ENCODE results near the gene MED25. TPM values are rescaled to one million over a fixed set of nuclear protein-coding genes. Genes with fewer than 3 reads are reported as not detected.
A peak's percentile ranks its signal among the peaks of the same experiment; 100 is the strongest.

The MED25 gene
- total and polyA plus RNA-seq, 5 donors = 37.8 to 50.4 (median 41.5) TPM

GRCh38 chr19:49875177-49875576, 57.1 kb downstream of the MED25 start:
- Histone ChIP-seq H3K4me1 (ENCODE audit: control insufficient read depth, insufficient read depth, low read length) (peaks cover 6% of the 10 kb centered on the region), H3K4me3 (ENCODE audit: low read length) (no peak overlapping the region), H3K9me3 (ENCODE audit: control insufficient read depth, low read length) (no peaks in the 10 kb centered on the region), H3K27ac (ENCODE audit: low read length) (no peak overlapping the region), H3K27me3 (ENCODE audit: control insufficient read depth, insufficient read depth) (no peaks in the 10 kb centered on the region)
- ATAC-seq (no peak), DNase-seq (peak in 1 of 3 donors; percentile 32)
- intact Hi-C loops (cut with DNase I) = no loop called here
- 83% methylated on average over 4 of the region's 4 CpGs for WGBS

GRCh38 chr19:49875857-49876421, 57.9 kb downstream of the MED25 start:
- Histone ChIP-seq H3K27ac (ENCODE audit: low read length) (peak overlapping the region; percentile 92), H3K4me3 (ENCODE audit: low read length) (peak overlapping the region; percentile 76), H3K4me1 (ENCODE audit: control insufficient read depth, insufficient read depth, low read length) (peaks cover 6% of the 10 kb centered on the region), H3K9me3 (ENCODE audit: control insufficient read depth, low read length) (no peaks in the 10 kb centered on the region), H3K27me3 (ENCODE audit: control insufficient read depth, insufficient read depth) (no peaks in the 10 kb centered on the region)
- intact Hi-C loops (cut with DNase I) = no loop called here
- ATAC-seq (peak; percentile 9 to 26), DNase-seq (peak; percentile 72 to 90 (median 89))
- 1% methylated on average over 28 of the region's 28 CpGs for WGBS

- WGBS = under 1% methylated on average over 46 of the region's 46 CpGs
- intact Hi-C loops (cut with DNase I) = no loop called here
- H3K4me1 ChIP-seq (ENCODE audit: control insufficient read depth, insufficient read depth, low read length) = peaks cover 6% of the 10 kb centered on the region
Measured at GRCh38 chr19:49876422-49877019, 58.4 kb downstream of the MED25 start.

GRCh38 chr19:49877020-49877878, 59.2 kb downstream of the MED25 start, which contains the start of the genes AKT1S1 and TBC1D17:
Gene AKT1S1 (minus strand): TSS chr19:49877355. CDS start chr19:49873295, 4,060 bp downstream.
Gene TBC1D17 (plus strand): TSS chr19:49877702. CDS start chr19:49877724, 22 bp downstream.
- DNase-seq = peak; percentile 99
- Histone ChIP-seq H3K9me3 (ENCODE audit: control insufficient read depth, low read length) (no peaks in the 10 kb centered on the region), H3K27me3 (ENCODE audit: control insufficient read depth, insufficient read depth) (no peaks in the 10 kb centered on the region), H3K4me3 (ENCODE audit: low read length) (peak within 1 kb of the TSS; percentile 76), H3K4me1 (ENCODE audit: control insufficient read depth, insufficient read depth, low read length) (peaks cover 6% of the 10 kb centered on the region), H3K27ac (ENCODE audit: low read length) (peak within 1 kb of the TSS; percentile 99)
- intact Hi-C loops (cut with DNase I) = no loop called here
- under 1% methylated on average over 61 of the region's 61 CpGs for WGBS
- peak; percentile 83 to 89 for ATAC-seq

More at GRCh38 chr19:49876422-49877019, 58.4 kb downstream of the MED25 start:
- Histone ChIP-seq H3K9me3 (ENCODE audit: control insufficient read depth, low read length) (no peaks in the 10 kb centered on the region), H3K4me3 (ENCODE audit: low read length) (peak overlapping the region; percentile 76), H3K27ac (ENCODE audit: low read length) (peak overlapping the region; percentile 99), H3K27me3 (ENCODE audit: control insufficient read depth, insufficient read depth) (no peaks in the 10 kb centered on the region)
- DNase-seq = peak; percentile 98 to 99 (median 99)
- peak; percentile 81 to 85 for ATAC-seq

GRCh38 chr19:49877879-49878743, 60.0 kb downstream of the MED25 start:
- intact Hi-C loops (cut with DNase I) = no loop called here
- peak overlapping the region; percentile 61 for H3K4me3 ChIP-seq (ENCODE audit: low read length)
- ATAC-seq = peak; percentile 84
- peak; percentile 99 to 100 (median 99) for DNase-seq
- peaks cover 6% of the 10 kb centered on the region for H3K4me1 ChIP-seq (ENCODE audit: control insufficient read depth, insufficient read depth, low read length)
- H3K27ac ChIP-seq (ENCODE audit: low read length) = peak overlapping the region; percentile 98
- 9% methylated on average over 41 of the region's 41 CpGs for WGBS
- no peaks in the 10 kb centered on the region for H3K9me3 ChIP-seq (ENCODE audit: control insufficient read depth, low read length)
- H3K27me3 ChIP-seq (ENCODE audit: control insufficient read depth, insufficient read depth) = no peaks in the 10 kb centered on the region

GRCh38 chr19:49878744-49879070, 60.6 kb downstream of the MED25 start:
- ATAC-seq (no peak), DNase-seq (peak; percentile 12 to 56 (median 40))
- Histone ChIP-seq H3K27ac (ENCODE audit: low read length) (no peak overlapping the region), H3K9me3 (ENCODE audit: control insufficient read depth, low read length) (no peaks in the 10 kb centered on the region), H3K4me1 (ENCODE audit: control insufficient read depth, insufficient read depth, low read length) (peaks cover 6% of the 10 kb centered on the region), H3K27me3 (ENCODE audit: control insufficient read depth, insufficient read depth) (no peaks in the 10 kb centered on the region), H3K4me3 (ENCODE audit: low read length) (no peak overlapping the region)
- intact Hi-C loops (cut with DNase I) = no loop called here
- 85% methylated on average over 9 of the region's 9 CpGs for WGBS

GRCh38 chr19:49879243-49879963, 61.3 kb downstream of the MED25 start:
- Histone ChIP-seq H3K27me3 (ENCODE audit: control insufficient read depth, insufficient read depth) (no peaks in the 10 kb centered on the region), H3K4me1 (ENCODE audit: control insufficient read depth, insufficient read depth, low read length) (peaks cover 6% of the 10 kb centered on the region), H3K9me3 (ENCODE audit: control insufficient read depth, low read length) (no peaks in the 10 kb centered on the region), H3K4me3 (ENCODE audit: low read length) (no peak overlapping the region), H3K27ac (ENCODE audit: low read length) (no peak overlapping the region)
- intact Hi-C loops (cut with DNase I) = no loop called here
- 95% methylated on average over 12 of the region's 12 CpGs for WGBS
- DNase-seq (peak; percentile 16 to 48 (median 42)), ATAC-seq (no peak)

GRCh38 chr19:49880162-49880869, 62.2 kb downstream of the MED25 start:
- Histone ChIP-seq H3K4me1 (ENCODE audit: control insufficient read depth, insufficient read depth, low read length) (peaks cover 5% of the 10 kb centered on the region), H3K4me3 (ENCODE audit: low read length) (no peak overlapping the region), H3K27ac (ENCODE audit: low read length) (no peak overlapping the region), H3K9me3 (ENCODE audit: control insufficient read depth, low read length) (no peaks in the 10 kb centered on the region), H3K27me3 (ENCODE audit: control insufficient read depth, insufficient read depth) (no peaks in the 10 kb centered on the region)
- DNase-seq (peak in 2 of 3 donors; percentile 16 to 60), ATAC-seq (no peak)
- WGBS = 92% methylated on average over 10 of the region's 10 CpGs
- intact Hi-C loops (cut with DNase I) = no loop called here

- intact Hi-C loops (cut with DNase I) = no loop called here
- Histone ChIP-seq H3K27me3 (ENCODE audit: control insufficient read depth, insufficient read depth) (no peaks in the 10 kb centered on the region), H3K4me1 (ENCODE audit: control insufficient read depth, insufficient read depth, low read length) (no peaks in the 10 kb centered on the region), H3K27ac (ENCODE audit: low read length) (no peak overlapping the region), H3K4me3 (ENCODE audit: low read length) (no peak overlapping the region), H3K9me3 (ENCODE audit: control insufficient read depth, low read length) (no peaks in the 10 kb centered on the region)
- 94% methylated on average over 17 of the region's 17 CpGs for WGBS
- ATAC-seq (no peak), DNase-seq (peak in 2 of 3 donors; percentile 54 to 57)
Measured at GRCh38 chr19:49881186-49881585, 63.1 kb downstream of the MED25 start.

Data from right cardiac atrium (tissue), 5 donors.